K562 (cell line): Measurements from ENCODE around the gene CYB5R2. TPM values are rescaled to one million over a fixed set of nuclear protein-coding genes. Genes with fewer than 3 reads are reported as not detected.

ENCODE experiments used
- ATAC-seq: fragments of 200-7000 bp; cut with Tn5 transposase; 3 replicates; pipeline ENCODE4 v1.9.1; 2020; ENCODE audit warnings: moderate library complexity
- BruUV-seq: library from RNA; stranded (reverse); fragments of 400-500 nt; replicated peaks from 2 replicates; lab custom pipeline; 2021; lab: Mats Ljungman, UMichigan
- CTCF ChIA-PET: fragments of 300-600 bp; formaldehyde crosslinking; extraction: SDS; loops from one replicate; lab custom pipeline; 2021; ENCODE audit warnings: low intra/inter-chr PET ratio; lab: Yijun Ruan, JAX
- POLR2A ChIA-PET: fragments of 300-600, 350-650 bp; sonication (Branson Sonifier 250); formaldehyde crosslinking; extraction: SDS; loops from one replicate; lab custom pipeline; 2021; ENCODE audit warnings: antibody characterized with exemption, inconsistent platforms; lab: Yijun Ruan, JAX
- DNase-seq, 4 experiments: peaks; one replicate each; pipeline versions ENCODE4 v3.0.0 to v3.0.0-alpha.2; 2011 to 2018; ENCODE audit warnings: low spot score in 3 of 4, mixed read lengths in 3 of 4; ENCODE audit errors: extremely low read depth in 1 of 4
- FAIRE-seq: peaks from 2 replicates; lab custom pipeline; 2011; peaks lifted over from hg19 to GRCh38; lab: Jason Lieb, UNC
- H2AFZ ChIP-seq: 2 replicates; pipeline ENCODE4 v1.6.0; 2011; ENCODE audit warnings: low read depth, low read length, control low read depth, inconsistent platforms
- H3K27ac ChIP-seq: fragments of 200-600 bp; 3 replicates; pipeline ENCODE4 v1.8.0; 2011; ENCODE audit warnings: low read depth, mild to moderate bottlenecking, control low read depth, inconsistent platforms, low read length, moderate library complexity, mixed read lengths; ENCODE audit errors: extremely low read depth
- H3K27me3 ChIP-seq, 2 experiments: fragments of 300-600 bp in 1 of 2; 2 replicates in 1 of 2; 3 replicates in 1 of 2; pipeline versions ENCODE4 v1.6.0 to v1.8.0; 2011; ENCODE audit warnings: inconsistent platforms in 2 of 2, low read length in 2 of 2, mild to moderate bottlenecking in 1 of 2, mixed read lengths in 1 of 2, moderate library complexity in 1 of 2; ENCODE audit not compliant: control insufficient read depth in 2 of 2, insufficient read depth in 2 of 2
- H3K36me3 ChIP-seq: fragments of 300-600 bp; 3 replicates; pipeline ENCODE4 v1.8.0; 2011; ENCODE audit warnings: mild to moderate bottlenecking, low read length, inconsistent platforms; ENCODE audit not compliant: control insufficient read depth, insufficient read depth
- H3K4me1 ChIP-seq, 2 experiments: fragments of 200-600 bp in 1 of 2; replicated peaks in 1 of 2; 2 replicates in 1 of 2; 3 replicates in 1 of 2; pipeline versions ENCODE4 v1.5.1 to v1.8.0; 2011; ENCODE audit warnings: inconsistent platforms in 2 of 2, low read length in 2 of 2, mild to moderate bottlenecking in 1 of 2, mixed read lengths in 1 of 2, moderate library complexity in 1 of 2; ENCODE audit not compliant: control insufficient read depth in 2 of 2, insufficient read depth in 2 of 2
- H3K4me2 ChIP-seq: 2 replicates; pipeline ENCODE4 v1.6.1; 2011; ENCODE audit warnings: low read length, control low read depth, inconsistent platforms, mixed read lengths; ENCODE audit not compliant: insufficient read depth
- H3K4me3 ChIP-seq: fragments of 200-600 bp; sonication (generic), shearing (Covaris generic); 2 replicates; pipeline ENCODE4 v1.5.1; 2016; ENCODE audit warnings: control low read depth, inconsistent platforms
- H3K79me2 ChIP-seq: fragments of 200-600 bp; 3 replicates; pipeline ENCODE4 v1.8.0; 2011; ENCODE audit warnings: low read length, inconsistent platforms; ENCODE audit not compliant: control insufficient read depth, insufficient read depth
- H3K9ac ChIP-seq, 2 experiments: 2 replicates each; pipeline versions ENCODE4 v1.6.0 to v1.6.1; 2011; ENCODE audit warnings: low read depth in 2 of 2, low read length in 2 of 2, control low read depth in 1 of 2, inconsistent platforms in 1 of 2, mild to moderate bottlenecking in 1 of 2, mixed read lengths in 1 of 2; ENCODE audit not compliant: insufficient read depth in 1 of 2
- H3K9me1 ChIP-seq: one replicate; pipeline ENCODE4 v1.6.0; 2011; ENCODE audit warnings: inconsistent platforms, mild to moderate bottlenecking, low read length, moderate library complexity; ENCODE audit not compliant: control insufficient read depth, insufficient read depth
- H3K9me3 ChIP-seq: replicated peaks from 2 replicates; pipeline ENCODE4 v1.5.1; 2011; ENCODE audit warnings: low read depth, low read length, inconsistent platforms; ENCODE audit not compliant: control insufficient read depth, insufficient read depth
- H4K20me1 ChIP-seq: replicated peaks from 2 replicates; pipeline ENCODE4 v1.6.1; 2011; ENCODE audit warnings: low read length, inconsistent platforms, mixed read lengths; ENCODE audit not compliant: control insufficient read depth, insufficient read depth
- L3MBTL2 ChIP-seq: fragments of 450-650 bp; IDR thresholded peaks from 2 replicates; pipeline ENCODE4 v1.6.1; 2016; ENCODE audit warnings: mild to moderate bottlenecking, moderate library complexity
- MEF2A ChIP-seq: IDR thresholded peaks from 2 replicates; pipeline ENCODE4 v1.6.1; 2011; ENCODE audit warnings: low read depth, mild to moderate bottlenecking, low read length, moderate library complexity; ENCODE audit not compliant: control insufficient read depth
- MTA2 ChIP-seq: fragments of 450-650 bp; IDR thresholded peaks from 2 replicates; pipeline ENCODE4 v1.6.1; 2016; ENCODE audit warnings: low read depth
- PHTF2 ChIP-seq: fragments of 250-450 bp; sonication (Bioruptor Pico); IDR thresholded peaks from 2 replicates; pipeline ENCODE4 v1.5.0; 2021; ENCODE audit warnings: mild to moderate bottlenecking
- POLR2A ChIP-seq: fragments of 450-650 bp; conservative IDR thresholded peaks from 2 replicates; pipeline ENCODE4 v1.6.1; 2016
- SMARCA4 ChIP-seq: fragments of 450-650 bp; IDR thresholded peaks from 2 replicates; pipeline ENCODE4 v1.6.1; 2016
- SRSF1 ChIP-seq: fragments of 200-400 bp; formaldehyde crosslinking; IDR thresholded peaks from 2 replicates; pipeline ENCODE4 v1.6.1; 2017; ENCODE audit warnings: mild to moderate bottlenecking, low read depth, low read length, moderate library complexity
- ZC3H4 ChIP-seq: sonication (generic); formaldehyde crosslinking; IDR thresholded peaks from 2 replicates; pipeline ENCODE4 v1.9.0; 2021; ENCODE audit warnings: missing genetic modification reagents, borderline replicate concordance
- ZNF197 ChIP-seq: fragments of 200-800 bp; sonication (Bioruptor generic); IDR thresholded peaks from 2 replicates; pipeline ENCODE4 v1.6.1; 2016; ENCODE audit warnings: low read depth, missing genetic modification characterization, missing compliant biosample characterization
- ZNF232 ChIP-seq: sonication (generic); formaldehyde crosslinking; IDR thresholded peaks from 2 replicates; pipeline ENCODE4 v1.8.0; 2022; ENCODE audit warnings: mild to moderate bottlenecking, missing genetic modification reagents
- ZNF551 ChIP-seq: fragments of 250-450 bp; sonication (Bioruptor Pico); IDR thresholded peaks from 2 replicates; pipeline ENCODE4 v1.5.0; 2021; ENCODE audit warnings: mild to moderate bottlenecking, moderate library complexity
- WGBS: fragments of 100-300 bp; shearing (Covaris generic); methylation state at CpG from one replicate; pipeline ENCODE4 v1.1.6; 2016; ENCODE audit warnings: low coverage, mixed read lengths; ENCODE audit not compliant: insufficient coverage; ENCODE audit errors: missing lambda C conversion rate; 5-methylcytosine and 5-hydroxymethylcytosine counted together
- in situ Hi-C: fragments of 300-500 bp; cut with MboI; formaldehyde crosslinking; loops from 4 replicates; pipeline ENCODE4 v1.15.0; 2018; ENCODE audit warnings: inconsistent platforms, mixed read lengths
- intact Hi-C: fragments of 100-400 bp; cut with micrococcal nuclease; formaldehyde crosslinking; loops from 2 replicates; pipeline ENCODE4 v1.14.2; 2022
- polyA plus RNA-seq, 8 experiments: library from polyadenylated mRNA; depleted of rRNA in 4 of 8; stranded (reverse) in 5 of 8; unstranded in 3 of 8; fragments of >200 nt; fragmentation: Nextera tagmentation in 2 of 8; fragmentation: Illumina TruSeq in 1 of 8; extraction: Ambion mirVana in 2 of 8; extraction: Trizol in 1 of 8; gene quantifications; 2 replicates each; pipeline versions ENCODE4 v1.2.1 to v1.2.3, GENCODE V29; 2011 to 2014; ENCODE audit warnings: inconsistent platforms in 1 of 8, missing spikeins in 1 of 8
- total RNA-seq, 7 experiments: library from RNA; depleted of rRNA in 6 of 7; stranded (reverse); fragments of >200 nt in 6 of 7; fragmentation: Illumina TruSeq in 2 of 7; extraction: Trizol in 2 of 7; gene quantifications; 2 replicates each; pipeline versions ENCODE4 v1.2.1 to v1.2.3, GENCODE V29; 2011 to 2021; ENCODE audit warnings: low replicate concordance in 1 of 7
- TF ChIP-seq, protein P1 (sequence below), 2 experiments: IDR thresholded peaks; 2 replicates each; pipeline ENCODE4 v1.6.1; 2012; ENCODE audit warnings: improper control_type of control experiment in 2 of 2, low read depth in 2 of 2, low read length in 2 of 2, borderline replicate concordance in 1 of 2
- TF ChIP-seq, protein P2 (sequence below): conservative IDR thresholded peaks from 2 replicates; pipeline ENCODE4 v1.6.1; 2011; ENCODE audit warnings: low read depth, mild to moderate bottlenecking, low read length; ENCODE audit not compliant: control insufficient read depth

The CYB5R2 gene
- total and polyA plus RNA-seq, 9 of the 15 experiments (the other 6 are each of a cell fraction or from before 2014, with no cell fraction given): 8.2 to 28.7 (median 13.6) TPM

DNA sequence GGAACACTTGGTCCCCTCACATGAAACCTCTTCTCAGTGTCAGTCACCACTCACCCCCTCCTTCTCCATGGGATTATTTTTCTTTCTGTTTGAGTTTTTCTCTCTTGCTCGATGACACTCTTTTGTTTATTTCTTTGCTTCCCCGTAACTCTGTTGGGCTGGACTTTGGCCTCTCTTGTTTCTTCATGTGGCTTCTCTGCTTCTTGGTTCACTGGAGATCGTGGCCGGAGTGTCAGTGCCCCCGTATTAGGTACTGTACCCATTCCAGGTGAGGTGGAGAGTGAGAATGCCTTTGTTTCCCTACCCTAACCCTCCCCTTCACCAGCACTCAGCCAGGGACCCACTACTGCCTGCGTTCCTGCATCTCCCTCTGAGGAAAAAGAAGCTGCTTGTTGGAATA lies 32.5 kb downstream of the CYB5R2 start:
- no peaks in the 10 kb centered on the region for H3K36me3 ChIP-seq
- DNase-seq (no peak), FAIRE-seq (no peak), ATAC-seq (no peak)
- H3K27ac ChIP-seq: no peak overlapping the region
- no peak overlapping the region for H3K4me2 ChIP-seq
- no peaks in the 10 kb centered on the region for H3K9me3 ChIP-seq
- H4K20me1 ChIP-seq: no peaks in the 10 kb centered on the region
- no peaks in the 10 kb centered on the region; a peak in 1 of 5 replicates for H3K4me1 ChIP-seq
- BruUV-seq: no TSS peak
- WGBS: 8% methylated on average over 6 of the region's 6 CpGs
- H2AFZ ChIP-seq: no peak overlapping the region
- H3K4me3 ChIP-seq: no peak overlapping the region
- ChIA-PET CTCF (no interaction called here), POLR2A (no interaction called here)
- in situ Hi-C loops: no loop called here
- TF ChIP-seq MTA2: no peak
- TF ChIP-seq MEF2A: no peak
- TF ChIP-seq L3MBTL2: no peak
- no peak for TF ChIP-seq ZC3H4
- TF ChIP-seq ZNF232 (CRISPR knock-in tag): no peak
- TF ChIP-seq ZNF551 (CRISPR knock-in tag): no peak
- no peak for TF ChIP-seq ZNF197 (CRISPR knock-in tag)
- TF ChIP-seq PHTF2 (CRISPR knock-in tag): no peak
- no peak for TF ChIP-seq POLR2A
- TF ChIP-seq, protein P1, sequence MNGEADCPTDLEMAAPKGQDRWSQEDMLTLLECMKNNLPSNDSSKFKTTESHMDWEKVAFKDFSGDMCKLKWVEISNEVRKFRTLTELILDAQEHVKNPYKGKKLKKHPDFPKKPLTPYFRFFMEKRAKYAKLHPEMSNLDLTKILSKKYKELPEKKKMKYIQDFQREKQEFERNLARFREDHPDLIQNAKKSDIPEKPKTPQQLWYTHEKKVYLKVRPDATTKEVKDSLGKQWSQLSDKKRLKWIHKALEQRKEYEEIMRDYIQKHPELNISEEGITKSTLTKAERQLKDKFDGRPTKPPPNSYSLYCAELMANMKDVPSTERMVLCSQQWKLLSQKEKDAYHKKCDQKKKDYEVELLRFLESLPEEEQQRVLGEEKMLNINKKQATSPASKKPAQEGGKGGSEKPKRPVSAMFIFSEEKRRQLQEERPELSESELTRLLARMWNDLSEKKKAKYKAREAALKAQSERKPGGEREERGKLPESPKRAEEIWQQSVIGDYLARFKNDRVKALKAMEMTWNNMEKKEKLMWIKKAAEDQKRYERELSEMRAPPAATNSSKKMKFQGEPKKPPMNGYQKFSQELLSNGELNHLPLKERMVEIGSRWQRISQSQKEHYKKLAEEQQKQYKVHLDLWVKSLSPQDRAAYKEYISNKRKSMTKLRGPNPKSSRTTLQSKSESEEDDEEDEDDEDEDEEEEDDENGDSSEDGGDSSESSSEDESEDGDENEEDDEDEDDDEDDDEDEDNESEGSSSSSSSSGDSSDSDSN (IDR thresholded peaks at IDR 0.05; ENCODE audit: borderline replicate concordance in 1 of 2, low read depth in 2 of 2, low read length in 2 of 2): no peak
- TF ChIP-seq SRSF1: no peak
- no peak for TF ChIP-seq SMARCA4
- TF ChIP-seq, protein P2, sequence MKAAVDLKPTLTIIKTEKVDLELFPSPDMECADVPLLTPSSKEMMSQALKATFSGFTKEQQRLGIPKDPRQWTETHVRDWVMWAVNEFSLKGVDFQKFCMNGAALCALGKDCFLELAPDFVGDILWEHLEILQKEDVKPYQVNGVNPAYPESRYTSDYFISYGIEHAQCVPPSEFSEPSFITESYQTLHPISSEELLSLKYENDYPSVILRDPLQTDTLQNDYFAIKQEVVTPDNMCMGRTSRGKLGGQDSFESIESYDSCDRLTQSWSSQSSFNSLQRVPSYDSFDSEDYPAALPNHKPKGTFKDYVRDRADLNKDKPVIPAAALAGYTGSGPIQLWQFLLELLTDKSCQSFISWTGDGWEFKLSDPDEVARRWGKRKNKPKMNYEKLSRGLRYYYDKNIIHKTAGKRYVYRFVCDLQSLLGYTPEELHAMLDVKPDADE: no peak
- peaks cover 0 to 41% of the 10 kb centered on the region in 2 experiments; a peak in 3 of 5 replicates for H3K27me3 ChIP-seq
- no peaks in the 10 kb centered on the region for H3K9me1 ChIP-seq
- intact Hi-C loops: no loop called here
- no peak overlapping the region for H3K9ac ChIP-seq
- no peaks in the 10 kb centered on the region for H3K79me2 ChIP-seq
